Activated CD4-positive, alpha-beta T cell treated with anti-CD3 and anti-CD28 coated beads, Interleukin-2, amount 10 ng/mL, durations not matched to agents 24 days and 14 days (primary cell): Measurements from ENCODE around the gene NDUFA11. TPM values are rescaled to one million over a fixed set of nuclear protein-coding genes. Genes with fewer than 3 reads are reported as not detected.
"Not testable (repeated sequence)": the region's sequence is repeated elsewhere in the genome, so short reads cannot be mapped to it uniquely, and the experiment has no call there.

Source experiments
- DNase-seq: peaks from one replicate; pipeline ENCODE4 v3.0.0; 2022
- H3K27ac Mint-ChIP-seq: one replicate; pipeline ENCODE4 v1.8.0; 2022; ENCODE audit warnings: mild to moderate bottlenecking, mixed read lengths
- H3K27me3 Mint-ChIP-seq: one replicate; pipeline ENCODE4 v1.8.0; 2022; ENCODE audit warnings: mixed read lengths
- H3K36me3 Mint-ChIP-seq: one replicate; pipeline ENCODE4 v1.8.0; 2022; ENCODE audit warnings: low read depth, mild to moderate bottlenecking, mixed read lengths
- H3K4me1 Mint-ChIP-seq: one replicate; pipeline ENCODE4 v1.8.0; 2021; ENCODE audit warnings: mixed read lengths
- H3K4me3 Mint-ChIP-seq: one replicate; pipeline ENCODE4 v1.8.0; 2022; ENCODE audit warnings: mild to moderate bottlenecking, moderate library complexity, mixed read lengths
- H3K9me3 Mint-ChIP-seq: one replicate; pipeline ENCODE4 v1.8.0; 2021; ENCODE audit warnings: mixed read lengths
- intact Hi-C: fragments of 100-400 bp; cut with micrococcal nuclease; formaldehyde crosslinking; loops from one replicate; pipeline ENCODE4 v1.15.1; 2023
- total RNA-seq: library from RNA; stranded (reverse); gene quantifications from 2 replicates; pipeline ENCODE4 v1.2.3, GENCODE V29; 2022

The NDUFA11 gene
- total RNA-seq, 1 donor from 2014 or later, result 251 TPM

GRCh38 chr19:5895409-5895808 lies 8.2 kb downstream of the NDUFA11 start:
- H3K27me3 Mint-ChIP-seq, result no peaks in the 10 kb centered on the region

GRCh38 chr19:5894704-5895349 lies 8.8 kb downstream of the NDUFA11 start:
- H3K4me1 Mint-ChIP-seq, result no peaks in the 10 kb centered on the region
- H3K27ac Mint-ChIP-seq, result no peak overlapping the region
- H3K4me3 Mint-ChIP-seq, result no peak overlapping the region
- H3K27me3 Mint-ChIP-seq, result peaks cover under 1% of the 10 kb centered on the region
- H3K9me3 Mint-ChIP-seq, result no peaks in the 10 kb centered on the region
- intact Hi-C loops, result no loop called here
- DNase-seq, result no peak
- peaks cover 3% of the 10 kb centered on the region for H3K36me3 Mint-ChIP-seq

More at GRCh38 chr19:5895409-5895808, 8.2 kb downstream of the NDUFA11 start:
- Mint-ChIP-seq H3K9me3 (no peaks in the 10 kb centered on the region), H3K4me3 (no peak overlapping the region), H3K36me3 (peaks cover 8% of the 10 kb centered on the region), H3K4me1 (peaks cover 4% of the 10 kb centered on the region), H3K27ac (no peak overlapping the region)
- intact Hi-C loops, result no loop called here
- DNase-seq, result no peak

- peaks cover 3% of the 10 kb centered on the region for H3K27me3 Mint-ChIP-seq
- H3K9me3 Mint-ChIP-seq, result no peaks in the 10 kb centered on the region
- H3K4me3 Mint-ChIP-seq, result no peak overlapping the region
- no peak for DNase-seq
- H3K36me3 Mint-ChIP-seq, result peaks cover 3% of the 10 kb centered on the region
- intact Hi-C loops, result no loop called here
- H3K27ac Mint-ChIP-seq, result no peak overlapping the region
- no peaks in the 10 kb centered on the region for H3K4me1 Mint-ChIP-seq
Measured at GRCh38 chr19:5893907-5894703, 9.5 kb downstream of the NDUFA11 start.

GRCh38 chr19:5893296-5893903 lies 10.2 kb downstream of the NDUFA11 start:
- no peaks in the 10 kb centered on the region for H3K9me3 Mint-ChIP-seq
- peaks cover 3% of the 10 kb centered on the region for H3K36me3 Mint-ChIP-seq
- no peak overlapping the region for H3K27ac Mint-ChIP-seq
- DNase-seq, result no peak
- peaks cover 3% of the 10 kb centered on the region for H3K27me3 Mint-ChIP-seq
- intact Hi-C loops, result no loop called here
- H3K4me3 Mint-ChIP-seq, result no peak overlapping the region
- H3K4me1 Mint-ChIP-seq, result no peaks in the 10 kb centered on the region

GRCh38 chr19:5892772-5893275 lies 10.8 kb downstream of the NDUFA11 start:
- DNase-seq, result no peak
- peaks cover 3% of the 10 kb centered on the region for H3K36me3 Mint-ChIP-seq
- intact Hi-C loops, result no loop called here
- H3K27me3 Mint-ChIP-seq, result peaks cover 3% of the 10 kb centered on the region
- H3K27ac Mint-ChIP-seq, result no peak overlapping the region
- no peak overlapping the region for H3K4me3 Mint-ChIP-seq
- H3K9me3 Mint-ChIP-seq, result no peaks in the 10 kb centered on the region
- H3K4me1 Mint-ChIP-seq, result no peaks in the 10 kb centered on the region

- no peaks in the 10 kb centered on the region for H3K4me1 Mint-ChIP-seq
- no peak overlapping the region for H3K27ac Mint-ChIP-seq
- peaks cover 3% of the 10 kb centered on the region for H3K27me3 Mint-ChIP-seq
- no peak overlapping the region for H3K4me3 Mint-ChIP-seq
- peaks cover 3% of the 10 kb centered on the region for H3K36me3 Mint-ChIP-seq
- no peaks in the 10 kb centered on the region for H3K9me3 Mint-ChIP-seq
- intact Hi-C loops, result no loop called here
- peak; percentile 71 for DNase-seq
Measured at GRCh38 chr19:5891938-5892771, 11.4 kb downstream of the NDUFA11 start.

GRCh38 chr19:5891572-5891937 lies 12.0 kb downstream of the NDUFA11 start:
- no peak for DNase-seq
- Mint-ChIP-seq H3K27ac (no peak overlapping the region), H3K27me3 (peaks cover 3% of the 10 kb centered on the region), H3K36me3 (peaks cover 3% of the 10 kb centered on the region), H3K4me3 (no peak overlapping the region), H3K9me3 (no peaks in the 10 kb centered on the region), H3K4me1 (no peaks in the 10 kb centered on the region)
- intact Hi-C loops, result no loop called here

GRCh38 chr19:5890099-5890498 lies 13.5 kb downstream of the NDUFA11 start:
- intact Hi-C loops, result no loop called here
- H3K27me3 Mint-ChIP-seq, result peaks cover 3% of the 10 kb centered on the region
- no peak overlapping the region for H3K4me3 Mint-ChIP-seq
- H3K4me1 Mint-ChIP-seq, result no peaks in the 10 kb centered on the region
- no peak overlapping the region for H3K27ac Mint-ChIP-seq
- H3K9me3 Mint-ChIP-seq, result no peaks in the 10 kb centered on the region
- no peak for DNase-seq
- H3K36me3 Mint-ChIP-seq, result no peaks in the 10 kb centered on the region

- Mint-ChIP-seq H3K27me3 (peaks cover 3% of the 10 kb centered on the region), H3K4me3 (no peak overlapping the region), H3K9me3 (no peaks in the 10 kb centered on the region), H3K27ac (no peak overlapping the region), H3K4me1 (no peaks in the 10 kb centered on the region), H3K36me3 (no peaks in the 10 kb centered on the region)
- DNase-seq, result no peak
- intact Hi-C loops, result no loop called here
Measured at GRCh38 chr19:5889288-5889971, 14.2 kb downstream of the NDUFA11 start.

GRCh38 chr19:5884065-5884811 lies 19.4 kb downstream of the NDUFA11 start:
- DNase-seq, H3K4me1 Mint-ChIP-seq, H3K27ac Mint-ChIP-seq, H3K27me3 Mint-ChIP-seq, H3K4me3 Mint-ChIP-seq, H3K36me3 Mint-ChIP-seq, intact Hi-C loops, H3K9me3 Mint-ChIP-seq: not testable (repeated sequence)

GRCh38 chr19:5883157-5883873 lies 20.3 kb downstream of the NDUFA11 start:
- H3K4me3 Mint-ChIP-seq, intact Hi-C loops, H3K27ac Mint-ChIP-seq, H3K27me3 Mint-ChIP-seq, H3K36me3 Mint-ChIP-seq, H3K9me3 Mint-ChIP-seq, H3K4me1 Mint-ChIP-seq, DNase-seq: not testable (repeated sequence)

- no peaks in the 10 kb centered on the region for H3K4me1 Mint-ChIP-seq
- no peak for DNase-seq
- H3K4me3 Mint-ChIP-seq, result no peak overlapping the region
- H3K27ac Mint-ChIP-seq, result no peak overlapping the region
- peaks cover 8% of the 10 kb centered on the region for H3K27me3 Mint-ChIP-seq
- H3K36me3 Mint-ChIP-seq, result no peaks in the 10 kb centered on the region
- intact Hi-C loops, result no loop called here
- no peaks in the 10 kb centered on the region for H3K9me3 Mint-ChIP-seq
Measured at GRCh38 chr19:5882421-5882968, 21.1 kb downstream of the NDUFA11 start.
